HL-60 (cell line): ENCODE results near the gene SEPTIN10.

Experiments used
- DNase-seq, 2 experiments: peaks; one replicate each; pipeline ENCODE4 v3.0.0-alpha.2; 2010 to 2020; ENCODE audit warnings: low read depth in 1 of 2, low spot score in 1 of 2
- H3K27ac ChIP-seq: fragments of 250-450 bp; sonication (Bioruptor Pico); replicated peaks from 2 replicates; pipeline ENCODE4 v1.5.1; 2020; ENCODE audit warnings: mild to moderate bottlenecking, moderate library complexity
- H3K27me3 ChIP-seq: fragments of 250-450 bp; sonication (Bioruptor Pico); 2 replicates; pipeline ENCODE4 v1.5.1; 2021; ENCODE audit warnings: mild to moderate bottlenecking, moderate library complexity; ENCODE audit not compliant: insufficient read depth, poor library complexity, severe bottlenecking
- H3K4me3 ChIP-seq: replicated peaks from 2 replicates; pipeline ENCODE4 v1.5.1; 2011; ENCODE audit warnings: mild to moderate bottlenecking, control low read depth, low read length; ENCODE audit not compliant: insufficient read depth
- GABPA ChIP-seq: IDR thresholded peaks from 2 replicates; pipeline ENCODE4 v1.6.1; 2012; ENCODE audit warnings: low read depth
- POLR2AphosphoS5 ChIP-seq: IDR thresholded peaks from 2 replicates; pipeline ENCODE4 v1.6.1; 2012; ENCODE audit warnings: low read depth
- SPI1 ChIP-seq: IDR thresholded peaks from 2 replicates; pipeline ENCODE4 v1.6.1; 2012; ENCODE audit warnings: low read depth, mild to moderate bottlenecking, borderline replicate concordance
- TF ChIP-seq, protein P1 (sequence below): IDR thresholded peaks from one replicate; pipeline ENCODE4 v1.5.1; 2011; ENCODE audit warnings: low read length, control low read depth, inconsistent platforms; ENCODE audit not compliant: insufficient read depth
- TF ChIP-seq, protein P2 (sequence below): IDR thresholded peaks from 2 replicates; pipeline ENCODE4 v1.6.1; 2012; ENCODE audit warnings: low read depth; ENCODE audit not compliant: insufficient replicate concordance

SEPTIN10 gene

DNA sequence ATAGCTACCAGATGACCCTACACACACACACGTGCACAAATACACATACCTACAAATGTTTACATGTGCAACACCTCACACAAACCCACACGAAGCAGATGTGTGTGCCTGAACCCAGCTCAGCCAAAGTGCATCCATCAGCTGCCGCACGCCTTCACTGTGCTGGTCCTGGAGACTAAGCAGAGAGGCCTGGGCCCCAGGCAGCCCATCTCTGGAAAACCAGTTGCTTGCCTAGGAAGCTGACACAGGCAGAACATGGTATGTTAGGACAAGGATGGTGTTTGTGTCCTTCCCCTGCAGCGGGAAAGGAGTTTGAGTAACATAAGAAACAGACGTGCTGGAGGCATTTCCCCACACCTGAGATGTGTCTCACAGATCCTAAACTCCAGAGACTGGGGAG is 86.7 kb downstream of the SEPTIN10 start:
- no peak overlapping the region for H3K4me3 ChIP-seq
- H3K27ac ChIP-seq = no peak overlapping the region
- no peak for DNase-seq
- TF ChIP-seq SPI1 (no peak), GABPA (no peak), POLR2AphosphoS5 (no peak)
- TF ChIP-seq, protein P1, sequence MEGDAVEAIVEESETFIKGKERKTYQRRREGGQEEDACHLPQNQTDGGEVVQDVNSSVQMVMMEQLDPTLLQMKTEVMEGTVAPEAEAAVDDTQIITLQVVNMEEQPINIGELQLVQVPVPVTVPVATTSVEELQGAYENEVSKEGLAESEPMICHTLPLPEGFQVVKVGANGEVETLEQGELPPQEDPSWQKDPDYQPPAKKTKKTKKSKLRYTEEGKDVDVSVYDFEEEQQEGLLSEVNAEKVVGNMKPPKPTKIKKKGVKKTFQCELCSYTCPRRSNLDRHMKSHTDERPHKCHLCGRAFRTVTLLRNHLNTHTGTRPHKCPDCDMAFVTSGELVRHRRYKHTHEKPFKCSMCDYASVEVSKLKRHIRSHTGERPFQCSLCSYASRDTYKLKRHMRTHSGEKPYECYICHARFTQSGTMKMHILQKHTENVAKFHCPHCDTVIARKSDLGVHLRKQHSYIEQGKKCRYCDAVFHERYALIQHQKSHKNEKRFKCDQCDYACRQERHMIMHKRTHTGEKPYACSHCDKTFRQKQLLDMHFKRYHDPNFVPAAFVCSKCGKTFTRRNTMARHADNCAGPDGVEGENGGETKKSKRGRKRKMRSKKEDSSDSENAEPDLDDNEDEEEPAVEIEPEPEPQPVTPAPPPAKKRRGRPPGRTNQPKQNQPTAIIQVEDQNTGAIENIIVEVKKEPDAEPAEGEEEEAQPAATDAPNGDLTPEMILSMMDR = no peak
- TF ChIP-seq, protein P2, sequence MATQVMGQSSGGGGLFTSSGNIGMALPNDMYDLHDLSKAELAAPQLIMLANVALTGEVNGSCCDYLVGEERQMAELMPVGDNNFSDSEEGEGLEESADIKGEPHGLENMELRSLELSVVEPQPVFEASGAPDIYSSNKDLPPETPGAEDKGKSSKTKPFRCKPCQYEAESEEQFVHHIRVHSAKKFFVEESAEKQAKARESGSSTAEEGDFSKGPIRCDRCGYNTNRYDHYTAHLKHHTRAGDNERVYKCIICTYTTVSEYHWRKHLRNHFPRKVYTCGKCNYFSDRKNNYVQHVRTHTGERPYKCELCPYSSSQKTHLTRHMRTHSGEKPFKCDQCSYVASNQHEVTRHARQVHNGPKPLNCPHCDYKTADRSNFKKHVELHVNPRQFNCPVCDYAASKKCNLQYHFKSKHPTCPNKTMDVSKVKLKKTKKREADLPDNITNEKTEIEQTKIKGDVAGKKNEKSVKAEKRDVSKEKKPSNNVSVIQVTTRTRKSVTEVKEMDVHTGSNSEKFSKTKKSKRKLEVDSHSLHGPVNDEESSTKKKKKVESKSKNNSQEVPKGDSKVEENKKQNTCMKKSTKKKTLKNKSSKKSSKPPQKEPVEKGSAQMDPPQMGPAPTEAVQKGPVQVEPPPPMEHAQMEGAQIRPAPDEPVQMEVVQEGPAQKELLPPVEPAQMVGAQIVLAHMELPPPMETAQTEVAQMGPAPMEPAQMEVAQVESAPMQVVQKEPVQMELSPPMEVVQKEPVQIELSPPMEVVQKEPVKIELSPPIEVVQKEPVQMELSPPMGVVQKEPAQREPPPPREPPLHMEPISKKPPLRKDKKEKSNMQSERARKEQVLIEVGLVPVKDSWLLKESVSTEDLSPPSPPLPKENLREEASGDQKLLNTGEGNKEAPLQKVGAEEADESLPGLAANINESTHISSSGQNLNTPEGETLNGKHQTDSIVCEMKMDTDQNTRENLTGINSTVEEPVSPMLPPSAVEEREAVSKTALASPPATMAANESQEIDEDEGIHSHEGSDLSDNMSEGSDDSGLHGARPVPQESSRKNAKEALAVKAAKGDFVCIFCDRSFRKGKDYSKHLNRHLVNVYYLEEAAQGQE = no peak
- H3K27me3 ChIP-seq = peaks cover 2% of the 10 kb centered on the region

DNA sequence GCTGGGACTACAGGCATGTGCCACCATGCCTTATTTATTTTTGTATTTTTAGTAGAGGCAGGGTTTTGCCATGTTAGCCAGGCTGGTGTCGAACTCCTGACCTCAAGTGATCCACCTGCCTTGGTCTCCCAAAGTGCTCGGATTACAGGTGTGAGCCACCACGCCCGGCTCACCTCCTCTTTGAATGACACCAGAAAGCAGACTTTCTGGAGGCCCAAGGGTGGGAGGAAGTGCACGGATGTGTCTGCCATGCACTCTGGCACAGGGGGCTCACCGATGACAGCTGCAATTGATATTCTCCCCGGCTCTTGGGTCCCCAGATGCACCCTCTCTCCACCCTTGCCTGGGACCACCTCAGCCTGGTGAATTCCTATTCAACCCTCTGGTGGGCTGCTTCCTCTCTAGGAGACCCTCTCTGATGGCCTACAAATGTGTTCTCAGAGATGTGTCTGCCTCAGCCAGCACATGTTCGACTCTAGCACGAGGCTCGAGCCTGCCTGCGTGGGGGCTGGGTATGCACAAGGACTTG is 87.3 kb downstream of the SEPTIN10 start:
- Histone ChIP-seq H3K27ac (no peak overlapping the region), H3K4me3 (no peak overlapping the region), H3K27me3 (no peaks in the 10 kb centered on the region)
- no peak for DNase-seq
- TF ChIP-seq, protein P1 = no peak
- TF ChIP-seq, protein P2 = no peak
- TF ChIP-seq GABPA (no peak), POLR2AphosphoS5 (no peak), SPI1 (no peak)

DNA sequence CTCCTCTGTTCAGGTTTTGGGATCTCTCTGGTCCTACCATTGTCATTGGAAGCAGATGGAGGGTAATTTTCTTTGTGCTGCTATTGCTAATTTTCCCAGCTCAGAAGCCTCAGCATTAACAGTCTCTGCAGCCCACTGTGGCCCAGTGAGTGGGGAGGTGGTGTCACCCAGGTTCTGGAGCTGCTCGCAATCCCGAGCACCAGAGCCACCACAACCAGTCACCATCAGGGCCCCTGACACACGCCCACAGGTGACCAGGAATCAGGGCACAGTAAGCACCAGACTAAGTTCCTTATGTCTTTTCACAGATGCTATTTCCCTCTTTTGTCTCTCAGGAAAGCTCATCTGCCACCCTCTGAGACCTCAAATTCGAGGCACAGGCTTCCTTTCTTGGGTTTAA is 87.9 kb downstream of the SEPTIN10 start:
- H3K4me3 ChIP-seq = no peak overlapping the region
- no peaks in the 10 kb centered on the region for H3K27me3 ChIP-seq
- DNase-seq = no peak
- H3K27ac ChIP-seq = no peak overlapping the region
- TF ChIP-seq, protein P1 = no peak
- TF ChIP-seq GABPA (no peak), SPI1 (no peak), POLR2AphosphoS5 (no peak)
- TF ChIP-seq, protein P2 = no peak
